Liver (tissue), 9 donors: ENCODE results near the gene RYR2. TPM values are rescaled to one million over a fixed set of nuclear protein-coding genes. Genes with fewer than 3 reads are reported as not detected.

Experiments
- DNase-seq: peaks from one replicate; pipeline ENCODE4 v3.0.0-alpha.2; 2017; ENCODE audit warnings: low spot score
- H3K27ac ChIP-seq, 2 donors: one replicate each; pipeline ENCODE4 v1.7.0; 2013; ENCODE audit warnings: inconsistent platforms in 2 of 2, low read length in 2 of 2, control low read depth in 1 of 2, low read depth in 1 of 2, mild to moderate bottlenecking in 1 of 2
- H3K27me3 ChIP-seq, 4 donors: one replicate each; pipeline versions ENCODE4 v1.6.1 to v1.7.0; 2013; ENCODE audit warnings: low read length in 3 of 4, inconsistent platforms in 1 of 4, mild to moderate bottlenecking in 1 of 4, moderate library complexity in 1 of 4; ENCODE audit not compliant: control insufficient read depth in 4 of 4, insufficient read depth in 4 of 4
- H3K36me3 ChIP-seq, 4 donors: one replicate each; pipeline versions ENCODE4 v1.6.1 to v1.7.0; 2013; ENCODE audit warnings: low read length in 3 of 4, mild to moderate bottlenecking in 3 of 4, low read depth in 1 of 4, moderate library complexity in 1 of 4; ENCODE audit not compliant: control insufficient read depth in 4 of 4, insufficient read depth in 3 of 4
- H3K4me1 ChIP-seq, 4 donors: one replicate each; pipeline versions ENCODE4 v1.6.1 to v1.7.0; 2013; ENCODE audit warnings: low read length in 3 of 4, mild to moderate bottlenecking in 3 of 4, moderate library complexity in 1 of 4; ENCODE audit not compliant: control insufficient read depth in 4 of 4, insufficient read depth in 4 of 4
- H3K4me3 ChIP-seq, 3 donors: one replicate each; pipeline versions ENCODE4 v1.6.1 to v1.7.0; 2013; ENCODE audit warnings: low read length in 3 of 3, control low read depth in 1 of 3, low read depth in 1 of 3, mild to moderate bottlenecking in 1 of 3
- H3K9ac ChIP-seq, 2 donors: one replicate each; pipeline ENCODE4 v1.7.0; 2013; ENCODE audit warnings: low read length in 2 of 2, mild to moderate bottlenecking in 2 of 2, moderate library complexity in 2 of 2, control low read depth in 1 of 2, low read depth in 1 of 2
- H3K9me3 ChIP-seq, 4 donors: one replicate each; pipeline versions ENCODE4 v1.6.1 to v1.7.0; 2013; ENCODE audit warnings: low read length in 3 of 4; ENCODE audit not compliant: control insufficient read depth in 4 of 4
- ATF3 ChIP-seq: IDR thresholded peaks from 2 replicates; pipeline ENCODE4 v1.6.1; 2016; ENCODE audit warnings: antibody characterized with exemption
- CTCF ChIP-seq: fragments of 150-350 bp; IDR thresholded peaks from 2 replicates; pipeline ENCODE4 v1.5.1; 2017; ENCODE audit warnings: improper control_type of control experiment, low read depth, low read length; ENCODE audit not compliant: missing input control
- EGR1 ChIP-seq, 2 donors: IDR thresholded peaks; 2 replicates each; pipeline ENCODE4 v1.6.1; 2016 to 2018; ENCODE audit warnings: antibody characterized with exemption in 2 of 2, low read depth in 2 of 2
- FOXA2 ChIP-seq: IDR thresholded peaks from 2 replicates; pipeline ENCODE4 v1.6.1; 2016; ENCODE audit warnings: antibody characterized with exemption
- GABPA ChIP-seq, 2 donors: IDR thresholded peaks in 1 of 2; conservative IDR thresholded peaks in 1 of 2; 2 replicates each; pipeline ENCODE4 v1.6.1; 2016; ENCODE audit warnings: antibody characterized with exemption in 2 of 2, mild to moderate bottlenecking in 1 of 2, moderate library complexity in 1 of 2
- HNF4A ChIP-seq, 2 donors: conservative IDR thresholded peaks; 2 replicates each; pipeline ENCODE4 v1.6.1; 2016; ENCODE audit warnings: antibody characterized with exemption in 2 of 2, mild to moderate bottlenecking in 2 of 2
- HNF4G ChIP-seq: IDR thresholded peaks from 2 replicates; pipeline ENCODE4 v1.6.1; 2016; ENCODE audit warnings: antibody characterized with exemption
- JUND ChIP-seq, 2 donors: IDR thresholded peaks; 2 replicates each; pipeline ENCODE4 v1.6.1; 2016; ENCODE audit warnings: antibody characterized with exemption in 2 of 2
- MAX ChIP-seq: IDR thresholded peaks from 2 replicates; pipeline ENCODE4 v1.6.1; 2016; ENCODE audit warnings: antibody characterized with exemption
- NR2F2 ChIP-seq: IDR thresholded peaks from 2 replicates; pipeline ENCODE4 v1.6.1; 2016; ENCODE audit warnings: antibody characterized with exemption
- RAD21 ChIP-seq, 2 donors: IDR thresholded peaks; 2 replicates each; pipeline ENCODE4 v1.6.1; 2016; ENCODE audit warnings: antibody characterized with exemption in 2 of 2, mild to moderate bottlenecking in 2 of 2
- REST ChIP-seq: IDR thresholded peaks from 2 replicates; pipeline ENCODE4 v1.6.1; 2016; ENCODE audit warnings: antibody characterized with exemption, mild to moderate bottlenecking
- RXRA ChIP-seq, 2 donors: IDR thresholded peaks; 2 replicates each; pipeline ENCODE4 v1.6.1; 2017 to 2018; ENCODE audit warnings: antibody characterized with exemption in 2 of 2, mild to moderate bottlenecking in 1 of 2
- SP1 ChIP-seq: IDR thresholded peaks from 2 replicates; pipeline ENCODE4 v1.6.1; 2018; ENCODE audit warnings: antibody characterized with exemption, mild to moderate bottlenecking
- TAF1 ChIP-seq: conservative IDR thresholded peaks from 2 replicates; pipeline ENCODE4 v1.6.1; 2016; ENCODE audit warnings: antibody characterized with exemption, mild to moderate bottlenecking
- YY1 ChIP-seq: IDR thresholded peaks from 2 replicates; pipeline ENCODE4 v1.6.1; 2016; ENCODE audit warnings: antibody characterized with exemption, mild to moderate bottlenecking
- ZBTB33 ChIP-seq: IDR thresholded peaks from 2 replicates; pipeline ENCODE4 v1.6.1; 2016; ENCODE audit warnings: antibody characterized with exemption
- WGBS: extraction: QIAGEN DNeasy Blood & Tissue Kit; methylation state at CpG from one replicate; pipeline ENCODE4 v1.1.7; 2013; 5-methylcytosine and 5-hydroxymethylcytosine counted together
- polyA plus RNA-seq, 2 donors: library from polyadenylated mRNA; stranded (reverse) in 1 of 2; unstranded in 1 of 2; fragments of 200-250 nt in 1 of 2; fragments of >200 nt in 1 of 2; fragmentation: Nextera tagmentation in 1 of 2; extraction: Ambion mirVana in 1 of 2; gene quantifications; one replicate each; pipeline versions ENCODE4 v1.2.1 to v1.2.3, GENCODE V29; 2013 to 2015
- total RNA-seq, 2 donors: library from RNA; depleted of rRNA; stranded (reverse); fragments of >200 nt; gene quantifications; one replicate each; pipeline ENCODE4 v1.2.3, GENCODE V29; 2014
- donor health status: healthy.
- donor health status: healthy.
- donor health status: healthy.
- donor health status: healthy.
- donor health status: healthy.

Gene RYR2
- total and polyA plus RNA-seq, 4 donors, result 0.06 to 0.75 (median 0.31) TPM

- no peak overlapping the region for H3K9ac ChIP-seq
- H3K36me3 ChIP-seq, result no peaks in the 10 kb centered on the region
- 38% methylated on average over 3 of the region's 3 CpGs for WGBS
- no peak for DNase-seq
- TF ChIP-seq CTCF (peak; percentile 67), RXRA (IDR thresholded peaks at IDR 0.05) (no peak), JUND (IDR thresholded peaks at IDR 0.05) (peak in 1 of 2 donors; percentile 48), HNF4G (no peak), NR2F2 (no peak), RAD21 (IDR thresholded peaks at IDR 0.05) (peak; percentile 94 to 95)
- H3K27me3 ChIP-seq, result no peaks in the 10 kb centered on the region
- H3K4me1 ChIP-seq, result peaks cover 0 to 3% (median 0%) of the 10 kb centered on the region in 4 donors
- H3K27ac ChIP-seq, result no peak overlapping the region
- H3K4me3 ChIP-seq, result no peak overlapping the region
- H3K9me3 ChIP-seq, result no peaks in the 10 kb centered on the region
Observed at GRCh38 chr1:237677979-237678378, 636.0 kb downstream of the RYR2 start.

GRCh38 chr1:237679687-237680086 is 637.7 kb downstream of the RYR2 start:
- H3K36me3 ChIP-seq, result no peaks in the 10 kb centered on the region
- TF ChIP-seq RXRA (IDR thresholded peaks at IDR 0.05), result no peak
- TF ChIP-seq EGR1 (IDR thresholded peaks at IDR 0.05; ENCODE audit: low read depth in 2 of 2), result no peak
- TF ChIP-seq NR2F2, result no peak
- no peak for TF ChIP-seq FOXA2
- no peak for TF ChIP-seq HNF4A (conservative IDR thresholded peaks at IDR 0.05)
- no peak for TF ChIP-seq CTCF
- no peak for TF ChIP-seq SP1
- no peak for TF ChIP-seq HNF4G
- no peak for TF ChIP-seq REST
- TF ChIP-seq ATF3, result no peak
- TF ChIP-seq MAX, result no peak
- no peak for TF ChIP-seq RAD21 (IDR thresholded peaks at IDR 0.05)
- no peak for TF ChIP-seq ZBTB33
- TF ChIP-seq TAF1, result no peak
- TF ChIP-seq GABPA (IDR thresholded peaks at IDR 0.05 in 1 of 2, conservative IDR thresholded peaks at IDR 0.05 in 1 of 2), result no peak
- no peak for TF ChIP-seq YY1
- TF ChIP-seq JUND (IDR thresholded peaks at IDR 0.05), result no peak
- peaks cover 0 to 3% (median 0%) of the 10 kb centered on the region in 4 donors for H3K4me1 ChIP-seq
- no peak for DNase-seq
- WGBS, result 85% methylated on average over 6 of the region's 6 CpGs
- no peaks in the 10 kb centered on the region for H3K9me3 ChIP-seq
- H3K27me3 ChIP-seq, result no peaks in the 10 kb centered on the region
- no peak overlapping the region for H3K27ac ChIP-seq
- H3K4me3 ChIP-seq, result no peak overlapping the region
- H3K9ac ChIP-seq, result no peak overlapping the region
